HG03025 (cell line): Measurements from ENCODE around the gene SMIM7.

Experiments used
- ATAC-seq: cut with Tn5 transposase; IDR thresholded peaks from one replicate; pipeline ENCODE4 v1.9.1; 2021; ENCODE audit warnings: mild to moderate bottlenecking, moderate library complexity; ENCODE audit not compliant: unreplicated experiment, low FRiP score

The SMIM7 gene

GRCh38 chr19:16599655-16600346, 60.1 kb downstream of the SMIM7 start:
- no peak for ATAC-seq

GRCh38 chr19:16598848-16599247, 61.1 kb downstream of the SMIM7 start:
- no peak for ATAC-seq

- no peak for ATAC-seq
Observed at GRCh38 chr19:16596399-16596798, 63.5 kb downstream of the SMIM7 start.
